Nephron (organoid): Measurements from ENCODE around the gene LCOR.

Experiments used
- H3K27ac Mint-ChIP-seq, 3 experiments: 2 replicates each; pipeline ENCODE4 v1.8.0; 2020; ENCODE audit warnings: mixed read lengths in 3 of 3, mild to moderate bottlenecking in 2 of 3, moderate library complexity in 1 of 3
- H3K27me3 Mint-ChIP-seq: 2 replicates; pipeline ENCODE4 v1.8.0; 2021; ENCODE audit warnings: low read depth, mild to moderate bottlenecking, moderate library complexity, mixed read lengths
- H3K36me3 Mint-ChIP-seq: 2 replicates; pipeline ENCODE4 v1.8.0; 2020; ENCODE audit warnings: low read depth, mixed read lengths
- H3K4me1 Mint-ChIP-seq: 2 replicates; pipeline ENCODE4 v1.8.0; 2020; ENCODE audit warnings: mixed read lengths
- H3K4me3 Mint-ChIP-seq, 3 experiments: 2 replicates each; pipeline ENCODE4 v1.8.0; 2020; ENCODE audit warnings: mild to moderate bottlenecking in 3 of 3, mixed read lengths in 3 of 3, moderate library complexity in 2 of 3
- H3K9me3 Mint-ChIP-seq: 2 replicates; pipeline ENCODE4 v1.8.0; 2020; ENCODE audit warnings: mixed read lengths
- TF ChIP-seq, protein P1 (sequence below), 3 experiments: fragments of 200-600 bp; sonication (generic); IDR thresholded peaks; one replicate each; pipeline ENCODE4 v1.5.0; 2021; ENCODE audit warnings: antibody characterized with exemption in 3 of 3; ENCODE audit not compliant: unreplicated experiment in 3 of 3

Gene LCOR

DNA sequence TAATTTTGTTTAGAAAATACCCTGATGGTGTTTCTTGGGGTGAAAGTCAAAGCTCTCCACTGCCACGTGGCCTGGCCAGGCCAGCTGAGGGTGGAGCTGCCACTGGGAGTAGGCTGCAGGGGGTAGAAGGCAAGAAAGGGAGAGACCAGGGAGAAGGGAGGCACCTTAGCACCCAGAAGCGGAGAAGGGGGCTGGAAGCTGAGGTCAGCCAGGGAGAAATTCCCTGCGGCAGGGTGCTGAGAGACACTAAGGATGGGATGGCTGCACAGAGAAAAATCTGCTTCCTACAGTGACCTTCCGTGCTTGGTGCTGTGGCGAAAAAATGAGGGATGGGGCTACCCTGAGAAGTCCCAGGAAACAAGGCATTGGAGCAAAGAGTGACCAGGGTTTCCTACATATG lies 210.0 kb downstream of the LCOR start:
- H3K4me1 Mint-ChIP-seq, result peaks cover 12% of the 10 kb centered on the region
- peaks cover 1% of the 10 kb centered on the region for H3K27me3 Mint-ChIP-seq
- H3K9me3 Mint-ChIP-seq, result no peaks in the 10 kb centered on the region
- no peak overlapping the region for H3K27ac Mint-ChIP-seq
- no peaks in the 10 kb centered on the region for H3K36me3 Mint-ChIP-seq
- TF ChIP-seq, protein P1, sequence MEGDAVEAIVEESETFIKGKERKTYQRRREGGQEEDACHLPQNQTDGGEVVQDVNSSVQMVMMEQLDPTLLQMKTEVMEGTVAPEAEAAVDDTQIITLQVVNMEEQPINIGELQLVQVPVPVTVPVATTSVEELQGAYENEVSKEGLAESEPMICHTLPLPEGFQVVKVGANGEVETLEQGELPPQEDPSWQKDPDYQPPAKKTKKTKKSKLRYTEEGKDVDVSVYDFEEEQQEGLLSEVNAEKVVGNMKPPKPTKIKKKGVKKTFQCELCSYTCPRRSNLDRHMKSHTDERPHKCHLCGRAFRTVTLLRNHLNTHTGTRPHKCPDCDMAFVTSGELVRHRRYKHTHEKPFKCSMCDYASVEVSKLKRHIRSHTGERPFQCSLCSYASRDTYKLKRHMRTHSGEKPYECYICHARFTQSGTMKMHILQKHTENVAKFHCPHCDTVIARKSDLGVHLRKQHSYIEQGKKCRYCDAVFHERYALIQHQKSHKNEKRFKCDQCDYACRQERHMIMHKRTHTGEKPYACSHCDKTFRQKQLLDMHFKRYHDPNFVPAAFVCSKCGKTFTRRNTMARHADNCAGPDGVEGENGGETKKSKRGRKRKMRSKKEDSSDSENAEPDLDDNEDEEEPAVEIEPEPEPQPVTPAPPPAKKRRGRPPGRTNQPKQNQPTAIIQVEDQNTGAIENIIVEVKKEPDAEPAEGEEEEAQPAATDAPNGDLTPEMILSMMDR (IDR thresholded peaks at IDR 0.05; ENCODE audit: unreplicated experiment in 3 of 3), result no peak
- no peak overlapping the region for H3K4me3 Mint-ChIP-seq

DNA sequence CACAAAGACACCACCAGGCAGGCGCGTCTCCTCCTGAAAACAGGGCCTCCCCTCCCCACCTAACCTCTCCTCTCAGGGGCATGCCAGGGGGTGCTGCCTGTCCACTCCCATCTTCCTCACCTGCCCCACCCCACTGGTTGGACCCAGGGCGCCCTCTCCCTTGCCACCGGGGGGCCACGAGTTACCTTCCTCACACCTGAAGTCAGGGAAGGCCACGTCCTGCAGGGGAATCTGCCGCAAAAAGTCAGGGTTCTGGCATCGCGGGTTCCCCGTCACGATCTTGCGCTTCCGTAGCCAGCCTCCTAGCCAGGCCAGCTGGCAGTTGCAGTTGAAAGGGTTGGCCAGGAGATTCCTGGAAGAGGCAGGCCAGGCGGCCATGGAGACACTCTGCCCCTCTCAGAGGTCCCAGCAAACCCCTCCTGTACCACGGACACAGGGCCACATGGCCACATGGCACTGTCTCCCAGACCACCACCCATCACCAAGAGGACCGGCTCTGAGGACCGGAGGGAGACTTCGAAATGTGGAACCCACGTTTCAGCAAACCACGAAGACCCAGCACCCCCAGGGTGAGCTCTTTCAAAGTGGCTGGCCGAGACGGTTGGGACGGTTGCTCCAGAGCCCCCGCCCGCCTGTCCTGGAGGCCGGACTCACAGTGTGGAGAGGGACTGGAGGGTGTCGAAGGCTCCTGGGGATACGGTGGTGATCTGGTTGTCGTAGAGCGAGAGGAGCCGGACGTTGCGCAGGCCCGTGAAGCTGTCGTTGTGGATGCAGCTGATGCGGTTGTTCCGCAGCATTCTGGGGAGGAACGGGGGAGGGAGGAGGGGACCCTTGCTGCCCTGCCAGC lies 210.8 kb downstream of the LCOR start:
- no peak overlapping the region for H3K4me3 Mint-ChIP-seq
- H3K4me1 Mint-ChIP-seq, result peaks cover 14% of the 10 kb centered on the region
- H3K9me3 Mint-ChIP-seq, result no peaks in the 10 kb centered on the region
- TF ChIP-seq, protein P1 (IDR thresholded peaks at IDR 0.05; ENCODE audit: unreplicated experiment in 3 of 3), result no peak
- no peaks in the 10 kb centered on the region for H3K36me3 Mint-ChIP-seq
- H3K27me3 Mint-ChIP-seq, result no peaks in the 10 kb centered on the region
- no peak overlapping the region for H3K27ac Mint-ChIP-seq

DNA sequence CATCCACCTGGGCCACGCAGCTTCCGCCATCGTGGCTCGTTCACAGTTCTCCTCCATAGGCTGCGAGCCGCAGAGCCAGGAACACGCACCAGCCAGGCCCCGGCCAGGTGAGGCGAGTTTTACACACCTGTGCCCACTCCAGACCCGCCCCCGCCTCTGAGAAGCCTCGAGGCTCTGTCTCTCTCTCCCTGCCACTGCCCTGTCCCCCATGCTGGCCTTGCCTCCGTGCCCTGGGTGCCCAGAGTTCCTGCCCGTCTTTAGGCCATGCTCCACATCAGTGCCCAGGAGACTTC lies 211.4 kb downstream of the LCOR start:
- no peaks in the 10 kb centered on the region for H3K27me3 Mint-ChIP-seq
- H3K4me3 Mint-ChIP-seq, result no peak overlapping the region
- H3K36me3 Mint-ChIP-seq, result no peaks in the 10 kb centered on the region
- H3K9me3 Mint-ChIP-seq, result no peaks in the 10 kb centered on the region
- H3K27ac Mint-ChIP-seq, result no peak overlapping the region
- H3K4me1 Mint-ChIP-seq, result peaks cover 9% of the 10 kb centered on the region
- TF ChIP-seq, protein P1 (IDR thresholded peaks at IDR 0.05; ENCODE audit: unreplicated experiment in 3 of 3), result no peak
